Activated naive CD4-positive, alpha-beta T cell treated with anti-CD3 and anti-CD28 coated beads, Interleukin-2, amount 50 U/mL, for 72 hours (primary cell): ENCODE measurements around the gene SCYGR2. TPM values are rescaled to one million over a fixed set of nuclear protein-coding genes. Genes with fewer than 3 reads are reported as not detected.

Experiments
- ATAC-seq, 2 donors: fragments of 150-1000 bp; cut with Tn5 transposase; 2 replicates each; pipeline ENCODE4 v1.10.0; 2021; ENCODE audit warnings: mild to moderate bottlenecking in 2 of 2, moderate library complexity in 2 of 2
- DNase-seq, 2 donors: peaks; one replicate each; pipeline ENCODE4 v3.0.0; 2021 to 2022; ENCODE audit warnings: low spot score in 2 of 2
- H3K27ac Mint-ChIP-seq, 2 donors: one replicate each; pipeline ENCODE4 v1.8.0; 2022; ENCODE audit warnings: mild to moderate bottlenecking in 2 of 2, mixed read lengths in 2 of 2
- H3K36me3 Mint-ChIP-seq, 2 donors: one replicate each; pipeline ENCODE4 v1.8.0; 2022; ENCODE audit warnings: mixed read lengths in 2 of 2
- H3K9me3 Mint-ChIP-seq, 2 donors: one replicate each; pipeline ENCODE4 v1.8.0; 2022; ENCODE audit warnings: mixed read lengths in 2 of 2
- total RNA-seq, 2 donors: library from RNA; stranded (reverse); gene quantifications; one replicate each; pipeline ENCODE4 v1.2.3, GENCODE V29; 2022

SCYGR2 gene
- total RNA-seq, 2 donors from 2014 or later = not detected

- Mint-ChIP-seq H3K9me3 (no peaks in the 10 kb centered on the region), H3K36me3 (no peaks in the 10 kb centered on the region), H3K27ac (no peak overlapping the region)
- ATAC-seq (no peak), DNase-seq (no peak)
Measured at GRCh38 chr2:227606476-227606875, 7.8 kb downstream of the SCYGR2 start.

DNA sequence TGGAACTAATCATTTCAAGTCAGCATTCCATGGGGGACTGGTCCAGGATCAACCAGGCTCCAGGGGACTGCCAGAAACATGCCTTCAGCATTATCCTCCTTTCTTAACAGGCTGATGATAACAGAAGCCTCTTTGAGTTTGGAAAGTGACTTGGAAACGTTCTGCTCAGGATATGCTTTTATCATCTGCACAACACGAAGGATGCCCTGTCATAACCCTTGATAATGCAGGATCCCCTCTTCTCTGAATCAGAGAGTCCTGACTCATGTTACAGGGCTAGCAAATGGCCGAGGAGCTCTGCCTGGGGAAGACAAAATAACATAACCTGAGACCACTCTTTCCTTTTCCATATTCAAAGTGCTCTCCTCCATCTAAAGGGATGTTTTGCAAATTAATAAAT lies 9.2 kb downstream of the SCYGR2 start:
- no peak for ATAC-seq
- no peak overlapping the region for H3K27ac Mint-ChIP-seq

GRCh38 chr2:227608561-227609338 lies 10.1 kb downstream of the SCYGR2 start:
- ATAC-seq = no peak
- H3K9me3 Mint-ChIP-seq = no peaks in the 10 kb centered on the region
- H3K36me3 Mint-ChIP-seq = no peaks in the 10 kb centered on the region
- DNase-seq = no peak
- no peak overlapping the region for H3K27ac Mint-ChIP-seq

More for the DNA sequence above, 9.2 kb downstream of the SCYGR2 start:
- Mint-ChIP-seq H3K36me3 (no peaks in the 10 kb centered on the region), H3K9me3 (no peaks in the 10 kb centered on the region)
- DNase-seq = no peak

GRCh38 chr2:227610123-227610522 lies 11.4 kb downstream of the SCYGR2 start:
- H3K9me3 Mint-ChIP-seq = no peaks in the 10 kb centered on the region
- H3K27ac Mint-ChIP-seq = no peak overlapping the region
- DNase-seq (no peak), ATAC-seq (no peak)
- no peaks in the 10 kb centered on the region for H3K36me3 Mint-ChIP-seq

- no peak for ATAC-seq
- Mint-ChIP-seq H3K27ac (no peak overlapping the region), H3K9me3 (no peaks in the 10 kb centered on the region), H3K36me3 (no peaks in the 10 kb centered on the region)
- no peak for DNase-seq
Measured at GRCh38 chr2:227612546-227613271, 14.0 kb downstream of the SCYGR2 start.

DNA sequence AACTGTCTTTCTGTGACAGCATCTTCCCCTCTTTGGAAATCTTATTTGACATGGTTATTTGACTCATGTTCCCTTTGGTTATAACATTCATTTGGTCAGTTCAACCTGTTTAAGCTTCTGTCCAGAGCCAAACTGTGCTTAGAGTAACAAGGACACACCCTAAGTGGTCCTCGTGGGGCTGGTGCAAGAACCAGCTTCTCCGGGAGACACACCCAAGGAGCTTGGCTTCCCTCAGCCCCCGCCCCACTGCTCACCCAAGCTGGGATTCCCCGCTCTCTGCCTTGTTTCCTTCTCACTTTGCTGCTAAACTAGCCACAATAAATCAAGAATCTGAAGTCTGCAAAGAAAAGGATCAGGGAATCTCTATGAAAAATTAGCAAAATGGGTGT lies 14.6 kb downstream of the SCYGR2 start:
- DNase-seq (no peak), ATAC-seq (no peak)
- Mint-ChIP-seq H3K9me3 (no peaks in the 10 kb centered on the region), H3K27ac (no peak overlapping the region), H3K36me3 (no peaks in the 10 kb centered on the region)

DNA sequence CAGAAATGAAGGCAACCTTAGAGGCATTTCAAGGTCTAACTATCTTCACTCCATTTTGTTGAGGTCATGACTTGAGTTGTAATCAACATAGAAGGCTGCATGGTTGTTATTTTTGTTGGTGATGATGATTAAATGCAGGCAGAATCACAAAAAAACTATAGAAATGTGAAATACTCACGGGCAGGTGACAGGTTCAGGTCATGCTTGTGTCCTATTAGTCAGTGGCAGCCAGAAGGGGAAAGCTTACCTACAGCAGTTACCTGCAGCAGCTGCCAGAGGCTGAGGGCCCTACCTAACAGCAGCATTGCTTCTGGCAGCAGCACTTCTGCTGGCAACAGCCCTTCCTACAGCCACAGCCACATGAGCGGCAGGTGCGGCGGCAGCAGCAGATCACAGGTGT lies 15.6 kb downstream of the SCYGR2 start:
- no peak for ATAC-seq
- no peak for DNase-seq
- H3K27ac Mint-ChIP-seq = no peak overlapping the region
- H3K9me3 Mint-ChIP-seq = no peaks in the 10 kb centered on the region
- no peaks in the 10 kb centered on the region for H3K36me3 Mint-ChIP-seq

DNA sequence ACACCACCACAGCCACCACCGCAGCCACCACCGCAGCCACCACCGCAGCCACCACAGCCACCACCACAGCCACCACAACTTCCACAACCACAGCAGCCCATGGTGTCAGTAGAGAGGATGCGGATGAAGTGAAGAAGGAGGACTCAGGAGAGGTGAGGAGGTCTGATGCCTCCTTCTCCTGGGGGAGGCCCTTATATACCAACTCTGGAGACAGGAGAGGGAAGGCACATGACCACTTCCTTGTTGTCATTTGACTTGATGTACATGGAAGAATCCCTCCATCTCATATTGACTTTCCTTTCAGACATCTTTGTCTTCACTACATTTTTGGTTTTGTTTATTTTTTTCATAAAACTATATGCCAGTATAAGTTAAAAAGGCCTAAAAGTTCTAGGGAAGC lies 16.0 kb downstream of the SCYGR2 start, which contains the start of gene SCYGR3:
Gene SCYGR3, minus strand, starts transcription at position 101 of the 400 bp plus-strand sequence. Its CDS starts 0 bp downstream, at position 101.
- H3K27ac Mint-ChIP-seq = no peak within 1 kb of the TSS
- no peak for ATAC-seq

DNA sequence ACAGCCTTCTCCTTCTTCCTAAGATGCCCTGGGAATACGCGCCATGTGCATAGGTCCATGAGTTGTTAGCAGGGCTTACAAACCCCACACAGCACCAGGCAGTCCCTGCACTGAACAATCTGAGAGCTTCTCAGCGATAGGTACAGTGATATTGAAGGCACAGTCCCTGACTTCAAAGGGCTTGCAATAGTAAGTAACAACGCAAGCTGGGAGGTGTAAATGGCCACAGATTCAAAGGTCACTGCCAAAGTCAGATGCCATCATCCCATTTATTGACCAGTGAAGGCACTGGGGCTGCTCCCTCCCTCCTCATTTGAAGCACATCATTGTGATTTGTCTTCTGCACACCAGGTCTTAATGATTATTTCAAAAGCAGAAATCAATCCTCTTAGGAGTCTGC lies 16.5 kb downstream of the SCYGR2 start:
- ATAC-seq (no peak), DNase-seq (no peak)
- Mint-ChIP-seq H3K36me3 (no peaks in the 10 kb centered on the region), H3K9me3 (no peaks in the 10 kb centered on the region), H3K27ac (no peak overlapping the region)

More for the DNA sequence above, 16.0 kb downstream of the SCYGR2 start, which contains the start of gene SCYGR3:
- H3K36me3 Mint-ChIP-seq = no peaks in the 10 kb centered on the region
- DNase-seq = no peak
- no peaks in the 10 kb centered on the region for H3K9me3 Mint-ChIP-seq

- Mint-ChIP-seq H3K27ac (no peak overlapping the region), H3K9me3 (no peaks in the 10 kb centered on the region), H3K36me3 (no peaks in the 10 kb centered on the region)
- no peak for ATAC-seq
- no peak for DNase-seq
Measured at GRCh38 chr2:227615906-227616305, 17.2 kb downstream of the SCYGR2 start.

DNA sequence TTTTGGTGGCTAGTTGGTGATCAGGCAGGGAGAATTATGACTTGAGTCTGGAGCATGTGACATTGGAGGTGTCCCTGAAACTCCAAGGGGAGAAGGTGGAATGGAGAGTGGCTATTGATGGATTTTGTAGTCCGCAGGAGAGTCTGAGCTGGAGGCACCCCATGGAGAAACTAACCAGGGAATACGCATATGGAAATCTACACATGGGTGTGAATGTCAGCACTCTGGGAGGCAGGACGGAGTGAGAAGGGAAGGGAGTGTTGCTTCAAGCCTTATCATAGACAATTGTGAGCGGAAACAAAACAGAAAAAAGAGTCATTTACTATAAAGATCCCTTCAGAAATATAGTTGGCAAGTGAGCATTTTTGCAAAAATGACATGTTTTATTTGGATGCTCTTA lies 17.9 kb downstream of the SCYGR2 start:
- Mint-ChIP-seq H3K27ac (no peak overlapping the region), H3K9me3 (no peaks in the 10 kb centered on the region), H3K36me3 (no peaks in the 10 kb centered on the region)
- DNase-seq (no peak), ATAC-seq (no peak)

- ATAC-seq = no peak
- Mint-ChIP-seq H3K27ac (no peak within 1 kb of the TSS), H3K36me3 (no peaks in the 10 kb centered on the region), H3K9me3 (no peaks in the 10 kb centered on the region)
- no peak for DNase-seq
Measured at GRCh38 chr2:227617316-227618230, 18.9 kb downstream of the SCYGR2 start, which contains the start of gene SCYGR4. SCYGR4 (plus strand) TSS chr2:227617498; CDS start chr2:227617498, 0 bp downstream.

- no peak for ATAC-seq
- no peak for DNase-seq
- Mint-ChIP-seq H3K9me3 (no peaks in the 10 kb centered on the region), H3K27ac (no peak overlapping the region), H3K36me3 (no peaks in the 10 kb centered on the region)
Measured at GRCh38 chr2:227623226-227623625, 24.5 kb downstream of the SCYGR2 start.

GRCh38 chr2:227625420-227625819 lies 26.7 kb downstream of the SCYGR2 start:
- ATAC-seq (no peak), DNase-seq (no peak)
- H3K27ac Mint-ChIP-seq = no peak overlapping the region
- H3K9me3 Mint-ChIP-seq = no peaks in the 10 kb centered on the region
- H3K36me3 Mint-ChIP-seq = no peaks in the 10 kb centered on the region

DNA sequence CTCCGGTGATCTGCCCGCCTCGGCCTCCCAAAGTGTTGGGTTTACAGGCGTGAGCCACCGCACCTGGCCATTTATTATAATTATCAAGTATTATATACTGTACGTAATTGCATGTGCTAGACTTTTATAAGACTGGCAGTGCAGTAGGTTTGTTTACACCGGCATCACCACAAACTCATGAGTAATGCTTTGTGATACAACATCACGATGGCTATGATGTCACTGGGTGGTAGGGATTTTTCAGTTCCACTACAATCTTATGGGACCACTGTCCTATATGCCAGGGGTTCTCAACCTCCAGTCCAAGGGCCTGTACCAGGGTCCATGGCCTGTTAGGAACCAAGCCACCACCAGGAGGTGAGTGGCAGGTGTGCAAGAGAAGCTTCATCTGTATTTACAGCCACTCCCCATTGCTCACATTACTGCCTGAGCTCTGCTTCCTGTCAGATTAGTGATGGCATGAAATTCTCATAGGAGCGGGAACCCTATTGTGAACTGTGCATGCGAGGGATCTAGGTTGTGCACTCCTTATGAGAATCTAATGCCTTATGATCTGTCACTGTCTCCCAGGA lies 28.0 kb downstream of the SCYGR2 start:
- H3K36me3 Mint-ChIP-seq = no peaks in the 10 kb centered on the region
- no peaks in the 10 kb centered on the region for H3K9me3 Mint-ChIP-seq
- no peak overlapping the region for H3K27ac Mint-ChIP-seq
- ATAC-seq (no peak), DNase-seq (no peak)

GRCh38 chr2:227627769-227628168 lies 29.1 kb downstream of the SCYGR2 start:
- Mint-ChIP-seq H3K36me3 (no peaks in the 10 kb centered on the region), H3K27ac (no peak overlapping the region), H3K9me3 (no peaks in the 10 kb centered on the region)
- ATAC-seq (peak; percentile 78 to 86), DNase-seq (no peak)
